Endothelial cell of umbilical vein (primary cell): ENCODE results near the gene PLPP2. TPM values are rescaled to one million over a fixed set of nuclear protein-coding genes. Genes with fewer than 3 reads are reported as not detected.

ENCODE experiments used
- BruUV-seq: library from RNA; stranded (reverse); fragments of 400-500 nt; replicated peaks from 2 replicates; lab custom pipeline; 2021; lab: Mats Ljungman, UMichigan
- CTCF ChIA-PET: fragments of 300-600, 350-600 bp; sonication (Branson Sonifier 250); formaldehyde crosslinking; loops from one replicate; lab custom pipeline; 2021; ENCODE audit warnings: antibody characterized with exemption, inconsistent platforms; lab: Charles Lee
- POLR2A ChIA-PET: fragments of 300-600, 350-600 bp; sonication (Branson Sonifier 250); formaldehyde crosslinking; loops from one replicate; lab custom pipeline; 2021; ENCODE audit warnings: antibody characterized with exemption, inconsistent platforms; lab: Charles Lee
- DNase-seq: peaks from one replicate; pipeline ENCODE4 v3.0.0-alpha.2; 2011; ENCODE audit warnings: low read depth, low spot score
- FAIRE-seq: peaks from 2 replicates; lab custom pipeline; 2011; peaks lifted over from hg19 to GRCh38; lab: Jason Lieb, UNC
- H2AFZ ChIP-seq: 2 replicates; pipeline ENCODE4 v1.6.0; 2012; ENCODE audit warnings: low read depth, low read length, control low read depth, inconsistent platforms
- H3K27ac ChIP-seq: 2 replicates; pipeline ENCODE4 v1.5.1; 2011; ENCODE audit warnings: low read depth, mild to moderate bottlenecking, control low read depth, low read length, moderate library complexity; ENCODE audit not compliant: insufficient read depth
- H3K27me3 ChIP-seq, 2 experiments: 2 replicates each; pipeline versions ENCODE4 v1.6.0 to v1.6.1; 2011; ENCODE audit warnings: low read length in 2 of 2, mixed read lengths in 1 of 2; ENCODE audit not compliant: control insufficient read depth in 2 of 2, insufficient read depth in 2 of 2
- H3K36me3 ChIP-seq, 2 experiments: 2 replicates in 1 of 2; 3 replicates in 1 of 2; pipeline ENCODE4 v1.5.1; 2011; ENCODE audit warnings: low read length in 2 of 2, mild to moderate bottlenecking in 1 of 2, moderate library complexity in 1 of 2; ENCODE audit not compliant: control insufficient read depth in 2 of 2, insufficient read depth in 2 of 2; ENCODE audit errors: extremely low read depth in 1 of 2
- H3K4me1 ChIP-seq: 3 replicates; pipeline ENCODE4 v1.5.1; 2011; ENCODE audit warnings: mild to moderate bottlenecking, low read length; ENCODE audit not compliant: control insufficient read depth, insufficient read depth; ENCODE audit errors: extremely low read depth
- H3K4me2 ChIP-seq: 2 replicates; pipeline ENCODE4 v1.6.1; 2011; ENCODE audit warnings: low read length, control low read depth, mixed read lengths; ENCODE audit not compliant: insufficient read depth
- H3K4me3 ChIP-seq, 3 experiments: fragments of 200-600 bp in 1 of 3; sonication (generic), shearing (Covaris generic) in 1 of 3; replicated peaks in 1 of 3; 2 replicates each; pipeline ENCODE4 v1.5.1; 2011 to 2016; ENCODE audit warnings: control low read depth in 3 of 3, low read length in 3 of 3, mild to moderate bottlenecking in 2 of 3, inconsistent platforms in 1 of 3, low read depth in 1 of 3, moderate library complexity in 1 of 3; ENCODE audit not compliant: insufficient read depth in 1 of 3
- H3K79me2 ChIP-seq: 2 replicates; pipeline ENCODE4 v1.6.0; 2012; ENCODE audit warnings: low read length, inconsistent platforms; ENCODE audit not compliant: control insufficient read depth, insufficient read depth
- H3K9ac ChIP-seq: replicated peaks from 2 replicates; pipeline ENCODE3; 2011; ENCODE audit warnings: low read length, control low read depth; ENCODE audit not compliant: insufficient read depth; ENCODE audit errors: extremely low read depth
- H3K9me1 ChIP-seq: replicated peaks from 3 replicates; pipeline ENCODE4 v1.6.0; 2011; ENCODE audit warnings: mild to moderate bottlenecking, low read length; ENCODE audit not compliant: control insufficient read depth, insufficient read depth; ENCODE audit errors: extremely low read depth
- H3K9me3 ChIP-seq: replicated peaks from 2 replicates; pipeline ENCODE4 v1.5.1; 2012; ENCODE audit warnings: low read length, inconsistent platforms; ENCODE audit not compliant: control insufficient read depth, insufficient read depth
- H4K20me1 ChIP-seq: replicated peaks from 2 replicates; pipeline ENCODE3; 2011; ENCODE audit warnings: mild to moderate bottlenecking, low read length; ENCODE audit not compliant: control insufficient read depth, insufficient read depth; ENCODE audit errors: extremely low read depth
- EZH2 ChIP-seq: IDR thresholded peaks from 2 replicates; pipeline ENCODE4 v1.6.1; 2012; ENCODE audit warnings: borderline replicate concordance, low read depth, mild to moderate bottlenecking, moderate library complexity, low read length, inconsistent platforms; ENCODE audit not compliant: severe bottlenecking
- FOS ChIP-seq: IDR thresholded peaks from 2 replicates; pipeline ENCODE4 v1.6.1; 2011; ENCODE audit warnings: mild to moderate bottlenecking, low read length, moderate library complexity, borderline replicate concordance; ENCODE audit not compliant: insufficient read depth
- POLR2A ChIP-seq: IDR thresholded peaks from 2 replicates; pipeline ENCODE4 v1.6.1; 2012; ENCODE audit warnings: low read depth, mild to moderate bottlenecking, control low read depth, low read length
- POLR2AphosphoS5 ChIP-seq: IDR thresholded peaks from 2 replicates; pipeline ENCODE4 v1.6.1; 2012; ENCODE audit warnings: low read depth, mild to moderate bottlenecking, control low read depth, low read length, moderate library complexity; ENCODE audit not compliant: insufficient read depth
- dilution Hi-C: fragments of 300-500 bp; cut with MboI; formaldehyde crosslinking; loops from one replicate; pipeline ENCODE4 v1.15.0; 2019; ENCODE audit warnings: low sequenced_read_pairs; ENCODE audit not compliant: extremely low pct_ligation_motif_present
- intact Hi-C: fragments of 100-400 bp; cut with micrococcal nuclease; formaldehyde crosslinking; loops from one replicate; pipeline ENCODE4 v1.10.0; 2022
- polyA plus RNA-seq, 4 experiments: library from polyadenylated mRNA; depleted of rRNA in 3 of 4; stranded (reverse) in 3 of 4; unstranded in 1 of 4; fragments of >200 nt; gene quantifications; 2 replicates each; pipeline versions ENCODE4 v1.2.1 to v1.2.3, GENCODE V29; 2011 to 2012; ENCODE audit warnings: missing spikeins in 1 of 4
- total RNA-seq: library from RNA; stranded (reverse); gene quantifications from 2 replicates; pipeline ENCODE4 v1.2.3, GENCODE V29; 2021
- TF ChIP-seq, protein P1 (sequence below), 2 donors: IDR thresholded peaks; 1 replicate in 1 of 2; 2 replicates in 1 of 2; pipeline ENCODE4 v1.5.1; 2011; ENCODE audit warnings: low read length in 2 of 2, mild to moderate bottlenecking in 2 of 2, moderate library complexity in 2 of 2, control low read depth in 1 of 2, inconsistent platforms in 1 of 2, low read depth in 1 of 2; ENCODE audit not compliant: insufficient read depth in 1 of 2; ENCODE audit errors: extremely low read depth in 1 of 2

The PLPP2 gene
- total and polyA plus RNA-seq, 2 donors (not counting 3 experiments of a cell fraction or from before 2014, with no cell fraction given), result 27.9 to 34.3 TPM

DNA sequence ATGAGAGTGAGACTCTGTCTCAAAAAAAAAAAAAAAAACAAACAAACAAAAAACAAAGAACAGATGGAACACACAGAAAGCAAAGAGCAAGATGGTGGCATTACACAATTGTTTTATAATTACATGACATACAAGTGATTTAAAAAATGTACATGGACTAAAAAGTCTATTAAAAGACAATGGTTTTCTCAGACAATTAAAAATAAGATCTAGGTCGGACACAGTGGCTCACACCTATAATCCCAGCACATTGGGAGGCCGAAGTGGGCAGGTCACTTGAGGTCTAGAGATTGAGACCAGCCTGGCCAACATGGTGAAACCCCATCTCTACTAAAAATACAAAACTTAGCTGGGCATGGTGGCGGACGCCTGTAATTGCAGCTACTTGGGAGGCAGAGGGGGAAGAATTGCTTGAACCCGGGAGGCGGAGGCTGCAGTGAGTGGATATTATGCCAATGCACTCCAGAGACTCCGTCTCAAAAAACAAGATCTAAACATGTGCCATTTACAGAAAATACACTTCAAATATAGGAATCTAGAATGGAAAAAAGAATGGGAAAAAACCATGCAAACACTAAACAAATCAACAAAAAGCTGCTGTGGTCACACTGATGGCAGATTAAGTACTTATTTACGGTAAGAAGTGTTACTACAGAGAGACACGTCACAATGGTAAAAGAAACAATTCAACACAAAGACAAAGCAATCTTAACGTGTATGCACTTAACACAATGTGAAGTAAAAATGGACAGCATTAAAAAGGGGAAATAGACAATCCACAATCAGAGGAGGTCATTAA lies 26.7 kb upstream of the PLPP2 start:
- no peak for DNase-seq
- H4K20me1 ChIP-seq, result no peaks in the 10 kb centered on the region
- H3K9me1 ChIP-seq, result no peaks in the 10 kb centered on the region
- H3K4me3 ChIP-seq, result no peak overlapping the region
- intact Hi-C loops, result no loop called here
- no peak overlapping the region for H3K27ac ChIP-seq
- ChIA-PET POLR2A (interaction anchor here (0.7 kb wide), 1 partner anchor 18 kb away, joined by 5 read pairs; no protein-coding TSS in a partner anchor), CTCF (no interaction called here)
- TF ChIP-seq FOS (no peak), EZH2 (no peak)
- TF ChIP-seq, protein P1, sequence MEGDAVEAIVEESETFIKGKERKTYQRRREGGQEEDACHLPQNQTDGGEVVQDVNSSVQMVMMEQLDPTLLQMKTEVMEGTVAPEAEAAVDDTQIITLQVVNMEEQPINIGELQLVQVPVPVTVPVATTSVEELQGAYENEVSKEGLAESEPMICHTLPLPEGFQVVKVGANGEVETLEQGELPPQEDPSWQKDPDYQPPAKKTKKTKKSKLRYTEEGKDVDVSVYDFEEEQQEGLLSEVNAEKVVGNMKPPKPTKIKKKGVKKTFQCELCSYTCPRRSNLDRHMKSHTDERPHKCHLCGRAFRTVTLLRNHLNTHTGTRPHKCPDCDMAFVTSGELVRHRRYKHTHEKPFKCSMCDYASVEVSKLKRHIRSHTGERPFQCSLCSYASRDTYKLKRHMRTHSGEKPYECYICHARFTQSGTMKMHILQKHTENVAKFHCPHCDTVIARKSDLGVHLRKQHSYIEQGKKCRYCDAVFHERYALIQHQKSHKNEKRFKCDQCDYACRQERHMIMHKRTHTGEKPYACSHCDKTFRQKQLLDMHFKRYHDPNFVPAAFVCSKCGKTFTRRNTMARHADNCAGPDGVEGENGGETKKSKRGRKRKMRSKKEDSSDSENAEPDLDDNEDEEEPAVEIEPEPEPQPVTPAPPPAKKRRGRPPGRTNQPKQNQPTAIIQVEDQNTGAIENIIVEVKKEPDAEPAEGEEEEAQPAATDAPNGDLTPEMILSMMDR (IDR thresholded peaks at IDR 0.05; ENCODE audit: extremely low read depth in 1 of 2, insufficient read depth in 1 of 2, low read depth in 1 of 2, low read length in 2 of 2), result peak in 1 of 2 donors; percentile 8
- peaks cover 0 to 18% of the 10 kb centered on the region in 2 experiments for H3K36me3 ChIP-seq
- H3K4me2 ChIP-seq, result no peak overlapping the region
- no peak overlapping the region for H3K9ac ChIP-seq
- BruUV-seq, result no TSS peak
- dilution Hi-C loops, result no loop called here
- peaks cover 53% of the 10 kb centered on the region for H3K79me2 ChIP-seq
- peaks cover 9% of the 10 kb centered on the region for H3K4me1 ChIP-seq
- no peaks in the 10 kb centered on the region for H3K9me3 ChIP-seq
- no peaks in the 10 kb centered on the region for H3K27me3 ChIP-seq
- H2AFZ ChIP-seq, result no peak overlapping the region
- FAIRE-seq, result peak; percentile 55

DNA sequence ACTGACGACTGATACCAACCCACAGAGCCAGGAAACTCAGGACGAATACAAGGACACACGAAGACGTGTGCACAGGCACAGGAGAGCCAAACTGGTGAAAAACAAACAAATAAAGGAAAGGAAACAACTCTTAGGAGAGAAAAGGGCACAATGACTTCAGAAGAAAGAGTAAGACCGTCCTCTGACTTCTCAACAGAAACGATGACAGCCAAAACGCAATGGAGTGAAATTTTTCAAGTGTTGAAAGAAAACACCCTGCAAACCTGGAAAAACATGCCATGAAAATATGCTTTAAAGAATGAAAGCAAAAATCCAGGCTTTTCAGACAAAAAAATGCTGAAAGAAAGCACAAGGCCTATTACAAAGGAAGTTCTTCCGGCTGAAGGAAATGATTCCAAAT lies 24.6 kb upstream of the PLPP2 start:
- Histone ChIP-seq H4K20me1 (no peaks in the 10 kb centered on the region), H3K4me3 (no peak overlapping the region), H3K79me2 (peaks cover 49% of the 10 kb centered on the region), H3K4me1 (peaks cover 23% of the 10 kb centered on the region), H3K9me3 (no peaks in the 10 kb centered on the region), H3K4me2 (peak overlapping the region; percentile 59), H3K27ac (peak overlapping the region; percentile 2), H3K9me1 (no peaks in the 10 kb centered on the region), H3K9ac (no peak overlapping the region), H3K27me3 (no peaks in the 10 kb centered on the region), H3K36me3 (peaks cover 0 to 14% of the 10 kb centered on the region in 2 experiments), H2AFZ (no peak overlapping the region)
- ChIA-PET CTCF (no interaction called here), POLR2A (no interaction called here)
- DNase-seq, result peak; percentile 29
- intact Hi-C loops (no loop called here), dilution Hi-C loops (no loop called here)
- TF ChIP-seq POLR2A, result peak; percentile 26
- no peak for TF ChIP-seq POLR2AphosphoS5
- BruUV-seq, result no TSS peak
- FAIRE-seq, result peak; percentile 71
